ENCODE data around the gene MAVS. TPM values are rescaled to one million over a fixed set of nuclear protein-coding genes. Genes with fewer than 3 reads are reported as not detected.

MAVS gene
- total RNA-seq, 4 donors from 2014 or later = 14.9 to 31.3 (median 17.2) TPM

DNA sequence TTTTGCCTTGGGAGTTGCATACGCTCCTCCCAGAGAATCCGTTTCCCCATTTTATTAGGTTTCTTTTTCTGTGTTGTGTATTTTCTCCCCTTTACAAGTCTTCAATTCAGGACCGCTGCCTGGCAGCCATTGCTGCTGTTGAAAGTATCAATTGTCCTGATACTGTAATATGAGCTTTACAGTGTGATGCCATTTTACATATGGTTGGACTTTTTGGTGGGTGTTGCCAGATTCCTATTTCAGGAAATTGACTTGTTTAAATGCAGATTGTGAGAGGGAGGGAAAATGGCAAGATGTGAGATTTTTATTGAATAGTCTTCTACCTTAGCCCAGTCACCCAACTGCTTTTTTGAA, 43.7 kb downstream of the MAVS start:
- H3K27me3 ChIP-seq = no peaks in the 10 kb centered on the region
- H3K4me1 ChIP-seq = peaks cover 23 to 64% (median 54%) of the 10 kb centered on the region in 3 donors
- H3K27ac ChIP-seq = peak overlapping the region; percentile 93 to 100 (median 98)
- peak overlapping the region; percentile 67 to 99 (median 99) for H3K4me3 ChIP-seq
- 0% methylated on average over 3 of the region's 3 CpGs for WGBS, 2 donors
- intact Hi-C loops (cut with DNase I) = no loop called here
- peaks cover 0 to 6% (median 0%) of the 10 kb centered on the region in 3 donors for H3K36me3 ChIP-seq
- H3K9me3 ChIP-seq = no peaks in the 10 kb centered on the region
- TF ChIP-seq, protein P1, sequence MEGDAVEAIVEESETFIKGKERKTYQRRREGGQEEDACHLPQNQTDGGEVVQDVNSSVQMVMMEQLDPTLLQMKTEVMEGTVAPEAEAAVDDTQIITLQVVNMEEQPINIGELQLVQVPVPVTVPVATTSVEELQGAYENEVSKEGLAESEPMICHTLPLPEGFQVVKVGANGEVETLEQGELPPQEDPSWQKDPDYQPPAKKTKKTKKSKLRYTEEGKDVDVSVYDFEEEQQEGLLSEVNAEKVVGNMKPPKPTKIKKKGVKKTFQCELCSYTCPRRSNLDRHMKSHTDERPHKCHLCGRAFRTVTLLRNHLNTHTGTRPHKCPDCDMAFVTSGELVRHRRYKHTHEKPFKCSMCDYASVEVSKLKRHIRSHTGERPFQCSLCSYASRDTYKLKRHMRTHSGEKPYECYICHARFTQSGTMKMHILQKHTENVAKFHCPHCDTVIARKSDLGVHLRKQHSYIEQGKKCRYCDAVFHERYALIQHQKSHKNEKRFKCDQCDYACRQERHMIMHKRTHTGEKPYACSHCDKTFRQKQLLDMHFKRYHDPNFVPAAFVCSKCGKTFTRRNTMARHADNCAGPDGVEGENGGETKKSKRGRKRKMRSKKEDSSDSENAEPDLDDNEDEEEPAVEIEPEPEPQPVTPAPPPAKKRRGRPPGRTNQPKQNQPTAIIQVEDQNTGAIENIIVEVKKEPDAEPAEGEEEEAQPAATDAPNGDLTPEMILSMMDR (IDR thresholded peaks at IDR 0.05) = no peak
- TF ChIP-seq POLR2A (IDR thresholded peaks at IDR 0.05) = no peak
- DNase-seq = no peak

GRCh38 chr20:3890999-3891929, 44.6 kb downstream of the MAVS start:
- Histone ChIP-seq H3K27ac (peak overlapping the region; percentile 93 to 100 (median 98)), H3K4me1 (peaks cover 24 to 73% (median 60%) of the 10 kb centered on the region in 3 donors), H3K9me3 (no peaks in the 10 kb centered on the region), H3K36me3 (peaks cover 0 to 6% (median 0%) of the 10 kb centered on the region in 3 donors), H3K4me3 (peak overlapping the region; percentile 67 to 99 (median 99)), H3K27me3 (no peaks in the 10 kb centered on the region)
- no peak for TF ChIP-seq POLR2A (IDR thresholded peaks at IDR 0.05)
- TF ChIP-seq, protein P1 (IDR thresholded peaks at IDR 0.05) = no peak
- intact Hi-C loops (cut with DNase I) = no loop called here
- DNase-seq = no peak
- 26 to 27% methylated on average over 16 of the region's 16 CpGs for WGBS, 2 donors

- intact Hi-C loops (cut with DNase I) = no loop called here
- peaks cover 0 to 10% (median 0%) of the 10 kb centered on the region in 3 donors for H3K36me3 ChIP-seq
- no peak for DNase-seq
- TF ChIP-seq, protein P1 (IDR thresholded peaks at IDR 0.05) = no peak
- no peak for TF ChIP-seq POLR2A (IDR thresholded peaks at IDR 0.05)
- H3K4me1 ChIP-seq = peaks cover 25 to 97% (median 73%) of the 10 kb centered on the region in 3 donors
- H3K9me3 ChIP-seq = no peaks in the 10 kb centered on the region
- 64 to 79% methylated on average over 5 of the region's 5 CpGs for WGBS, 2 donors
- H3K27ac ChIP-seq = peak overlapping the region in 2 of 4 donors; percentile 72 to 100
- no peak overlapping the region for H3K4me3 ChIP-seq
- no peaks in the 10 kb centered on the region for H3K27me3 ChIP-seq
Measured at GRCh38 chr20:3894796-3895195, 48.2 kb downstream of the MAVS start.

- Histone ChIP-seq H3K4me3 (no peak overlapping the region), H3K4me1 (peaks cover 28 to 100% (median 82%) of the 10 kb centered on the region in 3 donors), H3K36me3 (peaks cover 0 to 10% (median 0%) of the 10 kb centered on the region in 3 donors), H3K27ac (peak overlapping the region in 1 of 4 donors; percentile 31), H3K27me3 (no peaks in the 10 kb centered on the region), H3K9me3 (no peaks in the 10 kb centered on the region)
- intact Hi-C loops (cut with DNase I) = no loop called here
- 74 to 79% methylated on average over 4 of the region's 4 CpGs for WGBS, 2 donors
- TF ChIP-seq POLR2A (IDR thresholded peaks at IDR 0.05) = no peak
- TF ChIP-seq, protein P1 (IDR thresholded peaks at IDR 0.05) = no peak
- DNase-seq = no peak
Measured at GRCh38 chr20:3896302-3896701, 49.7 kb downstream of the MAVS start.

Measured in esophagus squamous epithelium (tissue), 5 donors.